Left ventricle myocardium inferior (tissue), 1 donor: ENCODE data around the gene HOXA13. TPM values are rescaled to one million over a fixed set of nuclear protein-coding genes. Genes with fewer than 3 reads are reported as not detected.

ENCODE experiments used
- DNase-seq: peaks from one replicate; pipeline ENCODE4 v3.0.0-alpha.2; 2020
- H3K27ac ChIP-seq: fragments of 200-600 bp; replicated peaks from 2 replicates; pipeline ENCODE4 v1.8.0; 2021
- H3K27me3 ChIP-seq: fragments of 200-600 bp; 2 replicates; pipeline ENCODE4 v1.8.0; 2021; ENCODE audit warnings: low read depth
- H3K36me3 ChIP-seq: fragments of 200-600 bp; 2 replicates; pipeline ENCODE4 v1.8.0; 2021
- H3K4me1 ChIP-seq: fragments of 200-600 bp; 2 replicates; pipeline ENCODE4 v1.8.0; 2021
- H3K4me3 ChIP-seq: fragments of 200-600 bp; 2 replicates; pipeline ENCODE4 v1.8.0; 2021; ENCODE audit warnings: mild to moderate bottlenecking, moderate library complexity
- H3K9me3 ChIP-seq: fragments of 200-600 bp; replicated peaks from 2 replicates; pipeline ENCODE4 v1.8.0; 2021
- CTCF ChIP-seq: fragments of 200-600 bp; IDR thresholded peaks from 2 replicates; pipeline ENCODE4 v1.8.0; 2021; ENCODE audit warnings: antibody characterized with exemption, mild to moderate bottlenecking, borderline replicate concordance
- intact Hi-C: fragments of 100-400 bp; cut with micrococcal nuclease; formaldehyde crosslinking; loops from one replicate; pipeline ENCODE4 v1.11.0; 2022
- total RNA-seq: library from RNA; stranded (reverse); fragmentation: NEBNext Ultra II Directional; extraction: Animal tissue kit (Norgen Biotek cat#: 25700); gene quantifications from one replicate; pipeline ENCODE4 v1.2.1, GENCODE V29; 2021
- donor health status: DM: no; HTN: yes; CAD: no; lungs with severe emphysema.

The HOXA13 gene
- total RNA-seq, 1 donor from 2014 or later: not detected

DNA sequence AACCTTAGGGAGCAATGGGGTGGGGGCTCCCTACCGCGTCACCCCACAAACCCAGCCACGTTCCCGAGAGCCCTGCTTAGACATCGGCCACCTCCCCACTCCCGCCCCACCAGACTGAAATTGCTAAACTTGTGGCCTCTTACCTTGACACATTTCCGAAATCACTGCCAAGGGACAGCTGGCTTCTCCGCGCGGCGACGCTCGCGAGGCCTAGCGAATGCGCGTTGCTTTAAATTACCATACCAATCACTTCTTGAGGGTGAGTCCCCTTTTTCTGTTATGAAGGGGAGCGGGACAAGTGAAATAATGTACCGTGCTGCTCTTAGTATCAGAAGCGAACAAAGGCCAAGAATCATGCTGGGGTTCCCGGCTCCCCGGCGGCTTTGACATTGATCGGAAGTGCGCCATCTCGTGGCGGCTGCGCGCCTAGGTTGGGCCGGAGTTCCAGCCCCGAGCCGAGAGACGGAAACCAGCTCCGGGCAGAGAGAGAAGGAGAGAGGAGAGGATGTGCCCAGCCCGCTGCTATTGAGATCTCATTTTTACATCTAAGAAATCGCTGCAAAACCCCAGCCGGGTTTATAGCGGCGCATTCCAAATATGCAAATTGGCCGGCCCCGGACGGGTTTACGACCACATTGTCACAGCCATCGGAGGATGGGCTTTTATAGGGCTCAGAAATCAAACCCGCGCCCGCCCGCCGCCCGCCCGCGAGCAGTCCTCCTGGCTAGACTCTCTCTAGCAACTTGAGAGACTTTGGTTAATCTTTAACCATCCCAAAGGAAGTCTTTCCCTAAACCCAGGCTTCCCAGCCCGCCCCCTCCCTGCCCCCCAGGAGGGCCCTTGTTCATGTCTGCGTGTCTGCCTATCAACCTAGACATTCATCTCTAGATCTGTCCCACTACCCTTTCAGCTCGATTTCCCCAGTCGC is 20.1 kb downstream of the HOXA13 start:
- intact Hi-C loops: no loop called here
- Histone ChIP-seq H3K27ac (no peak overlapping the region), H3K9me3 (no peaks in the 10 kb centered on the region), H3K36me3 (no peaks in the 10 kb centered on the region), H3K27me3 (peaks cover 100% of the 10 kb centered on the region), H3K4me3 (peak overlapping the region; percentile 37), H3K4me1 (peaks cover 27% of the 10 kb centered on the region)
- TF ChIP-seq CTCF: peak; percentile 76
- DNase-seq: peak; percentile 46

DNA sequence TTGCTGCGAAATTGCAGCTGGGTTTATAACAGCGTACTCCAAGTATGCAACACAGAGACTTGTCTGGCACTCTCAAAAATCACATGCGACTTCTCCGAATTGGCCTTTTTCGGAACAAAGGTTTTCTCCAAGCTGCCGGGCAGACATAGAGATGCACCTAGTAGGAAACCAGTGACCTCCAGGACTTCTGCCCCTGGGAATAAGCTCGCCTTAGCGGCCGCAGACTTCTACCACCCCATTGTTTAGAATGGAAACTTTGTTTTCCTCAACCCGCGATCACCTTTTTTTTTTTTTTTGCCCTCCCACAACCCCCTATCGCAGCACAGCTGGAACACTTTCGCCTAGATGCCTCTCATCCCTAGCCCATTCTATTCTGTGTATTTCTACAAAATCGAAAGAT is 20.9 kb downstream of the HOXA13 start:
- Histone ChIP-seq H3K27me3 (peaks cover 100% of the 10 kb centered on the region), H3K27ac (no peak overlapping the region), H3K9me3 (no peaks in the 10 kb centered on the region)

DNA sequence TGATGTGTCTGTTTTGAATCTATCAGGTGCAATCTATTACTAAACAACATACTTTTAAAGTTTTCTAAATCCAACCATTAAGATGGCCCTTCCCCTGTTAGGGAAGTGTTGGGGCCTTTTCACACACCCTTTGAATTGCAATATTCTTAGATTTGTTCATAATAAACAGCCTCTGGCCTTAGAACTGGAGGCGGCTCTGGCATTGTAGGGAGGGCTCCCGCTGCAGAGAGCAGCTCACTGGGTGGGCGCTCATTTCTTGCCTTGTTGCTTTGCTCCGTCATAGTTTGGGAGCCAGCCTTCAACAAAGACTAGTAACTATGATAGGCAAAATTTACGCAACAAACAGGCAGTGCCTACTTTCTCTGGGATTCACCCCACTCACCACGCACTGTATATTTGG is 21.5 kb downstream of the HOXA13 start:
- Histone ChIP-seq H3K4me3 (no peak overlapping the region), H3K9me3 (no peaks in the 10 kb centered on the region), H3K27me3 (peaks cover 100% of the 10 kb centered on the region), H3K36me3 (no peaks in the 10 kb centered on the region), H3K4me1 (peaks cover 26% of the 10 kb centered on the region), H3K27ac (no peak overlapping the region)
- intact Hi-C loops: no loop called here
- no peak for TF ChIP-seq CTCF
- DNase-seq: no peak

More for the DNA sequence above, 20.9 kb downstream of the HOXA13 start:
- no peaks in the 10 kb centered on the region for H3K36me3 ChIP-seq
- DNase-seq: peak; percentile 3
- TF ChIP-seq CTCF: no peak
- H3K4me1 ChIP-seq: peaks cover 26% of the 10 kb centered on the region
- no peak overlapping the region for H3K4me3 ChIP-seq
- intact Hi-C loops: no loop called here

DNA sequence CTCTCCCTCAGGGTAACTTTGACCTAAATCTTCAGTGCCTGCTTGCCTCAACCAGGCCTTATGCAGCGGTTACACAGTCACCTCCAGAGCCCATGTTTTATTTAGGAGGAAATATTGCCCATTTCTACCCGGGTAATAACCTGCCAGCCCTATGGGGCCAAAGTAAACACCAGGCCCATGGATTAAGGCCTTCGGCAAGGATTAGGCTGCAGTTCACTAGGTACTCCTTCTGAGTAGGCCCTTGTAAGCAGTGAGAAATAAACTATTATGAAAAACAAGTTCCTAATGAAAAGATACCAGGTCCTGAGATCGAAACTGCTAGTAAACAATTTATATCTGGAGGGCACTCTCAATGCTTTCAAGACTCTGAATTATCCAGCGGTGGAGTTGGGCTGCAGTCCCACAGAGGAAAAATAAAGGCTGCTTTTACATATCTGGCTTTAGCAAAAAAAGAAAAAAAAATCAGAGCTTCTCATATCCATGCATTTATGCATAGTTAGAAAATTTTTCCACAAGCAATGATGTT is 22.0 kb downstream of the HOXA13 start:
- H3K27ac ChIP-seq: no peak overlapping the region
- H3K4me3 ChIP-seq: no peak overlapping the region
- DNase-seq: no peak
- no peak for TF ChIP-seq CTCF
- intact Hi-C loops: no loop called here
- peaks cover 27% of the 10 kb centered on the region for H3K4me1 ChIP-seq
- H3K36me3 ChIP-seq: no peaks in the 10 kb centered on the region
- H3K9me3 ChIP-seq: no peaks in the 10 kb centered on the region
- H3K27me3 ChIP-seq: peaks cover 100% of the 10 kb centered on the region

DNA sequence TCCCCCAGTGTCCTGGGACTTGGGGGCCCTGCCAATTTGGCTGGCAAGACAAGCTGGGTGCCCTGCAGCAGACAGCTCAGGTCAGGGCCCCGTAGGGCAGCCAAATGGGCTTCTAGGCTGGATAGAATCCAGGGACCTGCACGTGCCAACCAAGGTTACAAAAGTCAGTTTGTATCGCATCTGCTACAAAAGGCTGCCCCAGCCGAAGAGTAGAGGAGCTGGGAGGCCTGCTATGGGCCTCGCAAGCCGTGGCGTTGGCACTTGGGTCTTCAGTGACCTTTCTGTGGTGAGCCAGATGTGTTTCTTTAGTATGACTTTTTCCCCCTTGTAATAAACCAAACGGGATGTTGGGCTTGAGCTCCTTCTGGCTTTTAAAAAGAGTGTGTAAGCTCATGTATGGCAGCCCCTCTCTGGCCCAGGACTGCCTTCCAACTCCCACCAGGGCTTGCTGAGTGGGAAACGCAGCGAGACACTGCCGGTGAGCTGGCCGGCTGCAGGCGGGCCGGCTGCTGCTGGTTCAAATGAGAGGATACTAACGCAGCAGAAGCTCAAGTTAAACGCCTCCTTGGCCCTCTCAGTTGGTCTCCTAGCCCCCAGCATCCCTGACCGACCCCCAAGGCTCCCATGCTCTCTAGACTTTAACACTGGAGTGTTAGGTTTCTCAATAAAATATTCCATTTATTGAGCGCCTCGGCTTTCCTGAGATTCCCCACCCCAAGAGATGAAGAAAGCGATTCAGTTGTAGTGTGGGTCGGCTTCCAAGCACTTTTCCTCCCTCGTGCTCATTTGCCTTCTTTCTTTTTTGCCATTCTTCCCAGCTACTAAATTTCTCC is 22.7 kb downstream of the HOXA13 start:
- peaks cover 100% of the 10 kb centered on the region for H3K27me3 ChIP-seq
- peaks cover 32% of the 10 kb centered on the region for H3K4me1 ChIP-seq
- no peaks in the 10 kb centered on the region for H3K9me3 ChIP-seq
- TF ChIP-seq CTCF: no peak
- no peaks in the 10 kb centered on the region for H3K36me3 ChIP-seq
- H3K4me3 ChIP-seq: no peak overlapping the region
- H3K27ac ChIP-seq: no peak overlapping the region
- intact Hi-C loops: no loop called here
- peak; percentile 2 for DNase-seq
